ENCODE measurements around the gene FETUB. TPM values are rescaled to one million over a fixed set of nuclear protein-coding genes. Genes with fewer than 3 reads are reported as not detected.

FETUB gene
- total and polyA plus RNA-seq, 2 donors (not counting 3 experiments of a cell fraction or from before 2014, with no cell fraction given): not detected

GRCh38 chr3:186642014-186642413, 1.8 kb downstream of the FETUB start:
- Histone ChIP-seq H3K9me1 (replicated peaks; ENCODE audit: control insufficient read depth, extremely low read depth, insufficient read depth, low read length) (no peaks in the 10 kb centered on the region), H3K4me1 (ENCODE audit: control insufficient read depth, extremely low read depth, insufficient read depth, low read length) (no peaks in the 10 kb centered on the region), H3K27me3 (ENCODE audit: control insufficient read depth in 2 of 2, insufficient read depth in 2 of 2, low read length in 2 of 2) (peaks cover 0 to 3% of the 10 kb centered on the region in 2 experiments), H2AFZ (ENCODE audit: low read depth, low read length) (no peak overlapping the region), H3K4me2 (ENCODE audit: insufficient read depth, low read length) (no peak overlapping the region), H4K20me1 (replicated peaks; ENCODE audit: control insufficient read depth, extremely low read depth, insufficient read depth, low read length) (no peaks in the 10 kb centered on the region), H3K9ac (replicated peaks; ENCODE audit: extremely low read depth, insufficient read depth, low read length) (no peak overlapping the region), H3K79me2 (ENCODE audit: control insufficient read depth, insufficient read depth, low read length) (no peaks in the 10 kb centered on the region), H3K36me3 (ENCODE audit: control insufficient read depth in 2 of 2, extremely low read depth in 1 of 2, insufficient read depth in 2 of 2, low read length in 2 of 2) (no peaks in the 10 kb centered on the region), H3K27ac (ENCODE audit: insufficient read depth, low read depth, low read length) (no peak overlapping the region), H3K4me3 (replicated peaks in 1 of 3; ENCODE audit: insufficient read depth in 1 of 3, low read depth in 1 of 3, low read length in 3 of 3) (no peak overlapping the region), H3K9me3 (replicated peaks; ENCODE audit: control insufficient read depth, insufficient read depth, low read length) (no peaks in the 10 kb centered on the region)
- FAIRE-seq (no peak), DNase-seq (ENCODE audit: low read depth, low spot score) (no peak)
- CTCF ChIA-PET: interaction anchor here (1.0 to 1.3 kb wide), 2 partner anchors 25 to 27 kb away, joined by 3 to 5 read pairs; no protein-coding TSS in a partner anchor
- TF ChIP-seq JUN (IDR thresholded peaks at IDR 0.05; ENCODE audit: borderline replicate concordance, insufficient read depth, insufficient read length, low read depth) (no peak), FOS (IDR thresholded peaks at IDR 0.05; ENCODE audit: borderline replicate concordance, insufficient read depth, low read length) (no peak), MYC (IDR thresholded peaks at IDR 0.05; ENCODE audit: low read depth, low read length) (no peak), EZH2 (IDR thresholded peaks at IDR 0.05; ENCODE audit: borderline replicate concordance, low read depth, low read length, severe bottlenecking) (no peak), GATA2 (IDR thresholded peaks at IDR 0.05; ENCODE audit: insufficient read depth, insufficient read length, low read depth, low read length) (no peak), POLR2A (IDR thresholded peaks at IDR 0.05; ENCODE audit: low read depth, low read length) (no peak), CTCF (IDR thresholded peaks at IDR 0.05; ENCODE audit: extremely low read depth in 1 of 2, insufficient read depth in 1 of 2, low read depth in 1 of 2, low read length in 2 of 2) (no peak), POLR2AphosphoS5 (IDR thresholded peaks at IDR 0.05; ENCODE audit: insufficient read depth, low read depth, low read length) (no peak), MAX (IDR thresholded peaks at IDR 0.05; ENCODE audit: insufficient read depth, insufficient read length) (no peak)
- intact Hi-C loops (cut with micrococcal nuclease) (no loop called here), dilution Hi-C loops (cut with MboI; ENCODE audit: extremely low pct_ligation_motif_present, low sequenced_read_pairs) (no loop called here)
- POLR2A ChIA-PET: no interaction called here
- no TSS peak for BruUV-seq (replicated peaks)

Measured in endothelial cell of umbilical vein (primary cell).